Embryonic facial prominence (tissue), 1 donor: Measurements from ENCODE around the gene RIT1.

Experiments
- DNase-seq: peaks from one replicate; pipeline ENCODE4 v3.0.0-alpha.2; 2016; ENCODE audit errors: extremely low spot score

RIT1 gene

GRCh38 chr1:155892796-155893195 is 18.4 kb downstream of the RIT1 start:
- DNase-seq: no peak

GRCh38 chr1:155890251-155890650 is 20.9 kb downstream of the RIT1 start:
- no peak for DNase-seq

- no peak for DNase-seq
Measured at GRCh38 chr1:155889566-155889965, 21.6 kb downstream of the RIT1 start.

GRCh38 chr1:155888481-155888880 is 22.7 kb downstream of the RIT1 start:
- DNase-seq: no peak

GRCh38 chr1:155884982-155885381 is 26.2 kb downstream of the RIT1 start:
- no peak for DNase-seq

GRCh38 chr1:155884031-155884960 is 26.9 kb downstream of the RIT1 start:
- no peak for DNase-seq

GRCh38 chr1:155882766-155883165 is 28.4 kb downstream of the RIT1 start:
- DNase-seq: no peak

- no peak for DNase-seq
Measured at GRCh38 chr1:155882235-155882634, 28.9 kb downstream of the RIT1 start.

- no peak for DNase-seq
Measured at GRCh38 chr1:155880950-155881349, 30.2 kb downstream of the RIT1 start.

GRCh38 chr1:155880251-155880650 is 30.9 kb downstream of the RIT1 start:
- DNase-seq: no peak

GRCh38 chr1:155877945-155878344 is 33.2 kb downstream of the RIT1 start:
- DNase-seq: no peak

GRCh38 chr1:155873860-155874259 is 37.3 kb downstream of the RIT1 start:
- DNase-seq: no peak

- DNase-seq: no peak
Measured at GRCh38 chr1:155872527-155872926, 38.6 kb downstream of the RIT1 start.

GRCh38 chr1:155871390-155871789 is 39.8 kb downstream of the RIT1 start:
- DNase-seq: no peak

GRCh38 chr1:155867766-155868165 is 43.4 kb downstream of the RIT1 start:
- DNase-seq: no peak

- DNase-seq: no peak
Measured at GRCh38 chr1:155864393-155864792, 46.8 kb downstream of the RIT1 start.

- DNase-seq: no peak
Measured at GRCh38 chr1:155861896-155862295, 49.3 kb downstream of the RIT1 start.

GRCh38 chr1:155860970-155861510 is 50.1 kb downstream of the RIT1 start:
- no peak for DNase-seq

- DNase-seq: peak; percentile 62
Measured at GRCh38 chr1:155859881-155860871, 51.0 kb downstream of the RIT1 start.

- peak; percentile 94 for DNase-seq
Measured at GRCh38 chr1:155859234-155859829, 51.8 kb downstream of the RIT1 start, which contains the start of gene SYT11. Gene SYT11, plus strand, starts transcription at chr1:155859567. Its CDS starts 195 bp downstream, at chr1:155859762.

- no peak for DNase-seq
Measured at GRCh38 chr1:155858800-155859233, 52.3 kb downstream of the RIT1 start.
